IMR-90 (cell line): ENCODE measurements around the gene DOCK7. TPM values are rescaled to one million over a fixed set of nuclear protein-coding genes. Genes with fewer than 3 reads are reported as not detected.

Source experiments
- ATAC-seq: fragments of 200-7000 bp; cut with Tn5 transposase; 2 replicates; pipeline ENCODE4 v1.9.1; 2020; ENCODE audit warnings: low read depth, mild to moderate bottlenecking, moderate library complexity
- BruUV-seq: library from RNA; stranded (reverse); fragments of 400-500 nt; replicated peaks from 2 replicates; lab custom pipeline; 2021; lab: Mats Ljungman, UMichigan
- CTCF ChIA-PET: fragments of 300-600 bp; formaldehyde crosslinking; extraction: SDS; loops from one replicate; lab custom pipeline; 2021; ENCODE audit warnings: antibody characterized with exemption; lab: Yijun Ruan, JAX
- POLR2A ChIA-PET: fragments of 300-600 bp; sonication (Branson Sonifier 250); formaldehyde crosslinking; loops from one replicate; lab custom pipeline; 2022; ENCODE audit warnings: antibody characterized with exemption; ENCODE audit not compliant: unreplicated experiment; lab: Charles Lee
- DNase-seq: peaks from one replicate; pipeline ENCODE4 v3.0.0; 2013
- H2AFZ ChIP-seq: replicated peaks from 2 replicates; pipeline ENCODE3; 2013; ENCODE audit warnings: low read length, mild to moderate bottlenecking; ENCODE audit not compliant: poor library complexity
- H2AK5ac ChIP-seq: 2 replicates; pipeline ENCODE4 v1.6.1; 2013; ENCODE audit warnings: low read depth, low read length, inconsistent platforms
- H2AK9ac ChIP-seq: replicated peaks from 2 replicates; pipeline ENCODE3; 2013; ENCODE audit warnings: mild to moderate bottlenecking, low read depth, low read length, moderate library complexity; ENCODE audit not compliant: poor library complexity
- H2BK120ac ChIP-seq: 2 replicates; pipeline ENCODE4 v1.6.1; 2013; ENCODE audit warnings: low read depth, low read length, inconsistent platforms
- H2BK15ac ChIP-seq: 3 replicates; pipeline ENCODE4 v1.6.1; 2013; ENCODE audit warnings: low read depth, low read length, inconsistent platforms
- H2BK20ac ChIP-seq: 2 replicates; pipeline ENCODE4 v1.6.1; 2013; ENCODE audit warnings: low read depth, mild to moderate bottlenecking, inconsistent platforms, low read length, moderate library complexity
- H2BK5ac ChIP-seq: 2 replicates; pipeline ENCODE4 v1.6.1; 2013; ENCODE audit warnings: mild to moderate bottlenecking, low read depth, low read length, inconsistent platforms; ENCODE audit not compliant: poor library complexity, severe bottlenecking
- H3K14ac ChIP-seq: replicated peaks from 2 replicates; pipeline ENCODE4 v1.6.1; 2013; ENCODE audit warnings: low read depth, low read length, inconsistent platforms
- H3K18ac ChIP-seq: 2 replicates; pipeline ENCODE4 v1.6.1; 2013; ENCODE audit warnings: low read depth, low read length, control low read depth
- H3K23ac ChIP-seq: 2 replicates; pipeline ENCODE4 v1.6.1; 2013; ENCODE audit warnings: low read depth, low read length, inconsistent platforms
- H3K27ac ChIP-seq: 2 replicates; pipeline ENCODE4 v1.5.1; 2013; ENCODE audit warnings: mild to moderate bottlenecking, control low read depth, low read length; ENCODE audit not compliant: insufficient read depth
- H3K27me3 ChIP-seq: 2 replicates; pipeline ENCODE4 v1.6.1; 2013; ENCODE audit warnings: low read length; ENCODE audit not compliant: control insufficient read depth, insufficient read depth
- H3K36me3 ChIP-seq: 2 replicates; pipeline ENCODE4 v1.6.1; 2013; ENCODE audit warnings: low read length, mixed read lengths; ENCODE audit not compliant: control insufficient read depth, insufficient read depth
- H3K4ac ChIP-seq: 2 replicates; pipeline ENCODE4 v1.6.1; 2013; ENCODE audit warnings: low read depth, low read length, inconsistent platforms
- H3K4me1 ChIP-seq: 2 replicates; pipeline ENCODE4 v1.6.1; 2013; ENCODE audit warnings: low read length, mixed read lengths; ENCODE audit not compliant: control insufficient read depth, insufficient read depth
- H3K4me2 ChIP-seq: 2 replicates; pipeline ENCODE4 v1.6.1; 2013; ENCODE audit warnings: low read depth, mild to moderate bottlenecking, control low read depth, low read length, moderate library complexity
- H3K4me3 ChIP-seq: 2 replicates; pipeline ENCODE4 v1.5.1; 2013; ENCODE audit warnings: low read depth, mild to moderate bottlenecking, control low read depth, low read length, moderate library complexity; ENCODE audit not compliant: insufficient read depth
- H3K56ac ChIP-seq: 2 replicates; pipeline ENCODE4 v1.6.1; 2013; ENCODE audit warnings: low read length, inconsistent platforms; ENCODE audit not compliant: insufficient read depth; ENCODE audit errors: extremely low read depth
- H3K79me1 ChIP-seq, 2 experiments: 2 replicates each; pipeline ENCODE4 v1.6.1; 2013; ENCODE audit warnings: low read length in 2 of 2, inconsistent platforms in 1 of 2, low read depth in 1 of 2
- H3K9ac ChIP-seq: 2 replicates; pipeline ENCODE4 v1.6.1; 2013; ENCODE audit warnings: low read depth, low read length, control low read depth
- H3K9me1 ChIP-seq: 2 replicates; pipeline ENCODE4 v1.6.1; 2013; ENCODE audit warnings: low read length, inconsistent platforms; ENCODE audit not compliant: insufficient read depth
- H3K9me3 ChIP-seq: 2 replicates; pipeline ENCODE4 v1.6.1; 2013; ENCODE audit warnings: low read length; ENCODE audit not compliant: control insufficient read depth, insufficient read depth
- H4K20me1 ChIP-seq: 2 replicates; pipeline ENCODE4 v1.6.1; 2013; ENCODE audit warnings: low read length, inconsistent platforms; ENCODE audit not compliant: insufficient read depth
- H4K5ac ChIP-seq: 2 replicates; pipeline ENCODE4 v1.6.1; 2013; ENCODE audit warnings: mild to moderate bottlenecking, low read depth, low read length, control low read depth
- H4K8ac ChIP-seq, 2 experiments: 2 replicates each; pipeline ENCODE4 v1.6.1; 2013; ENCODE audit warnings: low read depth in 2 of 2, low read length in 2 of 2, control low read depth in 1 of 2, inconsistent platforms in 1 of 2
- H4K91ac ChIP-seq: 2 replicates; pipeline ENCODE4 v1.6.1; 2013; ENCODE audit warnings: low read depth, low read length, inconsistent platforms; ENCODE audit not compliant: insufficient read depth
- MAFK ChIP-seq: IDR thresholded peaks from 2 replicates; pipeline ENCODE4 v1.6.1; 2012; ENCODE audit warnings: low read depth, low read length, improper control_type of control experiment
- RAD21 ChIP-seq: IDR thresholded peaks from 2 replicates; pipeline ENCODE4 v1.6.1; 2012; ENCODE audit warnings: low read length, improper control_type of control experiment
- WGBS, 2 experiments: methylation state at CpG; one replicate each; pipeline versions ENCODE4 v1.1.5 to v1.1.7; 2013; ENCODE audit warnings: missing lambda C conversion rate in 2 of 2; ENCODE audit not compliant: insufficient read length in 1 of 2; ENCODE audit errors: extremely low coverage in 2 of 2; 5-methylcytosine and 5-hydroxymethylcytosine counted together
- dilution Hi-C: fragments of 300-500 bp; cut with HindIII; formaldehyde crosslinking; loops from one replicate; pipeline ENCODE4 v1.14.3; 2018; ENCODE audit warnings: low sequenced_read_pairs; ENCODE audit not compliant: unreplicated experiment
- in situ Hi-C: fragments of 300-500 bp; cut with MboI; formaldehyde crosslinking; loops from 3 replicates; pipeline ENCODE4 v1.14.3; 2019; ENCODE audit warnings: low sequenced_read_pairs, inconsistent platforms, mixed read lengths
- intact Hi-C: fragments of 100-400 bp; cut with micrococcal nuclease; formaldehyde crosslinking; loops from 2 replicates; pipeline ENCODE4 v1.10.0; 2022
- polyA plus RNA-seq, 3 experiments: library from polyadenylated mRNA; depleted of rRNA; stranded (reverse); fragments of >200 nt; gene quantifications; 2 replicates each; pipeline ENCODE4 v1.2.3, GENCODE V29; 2012; ENCODE audit warnings: low replicate concordance in 1 of 3
- total RNA-seq: library from RNA; depleted of rRNA; stranded (reverse); fragments of >200 nt; gene quantifications from 2 replicates; pipeline ENCODE4 v1.2.3, GENCODE V29; 2012

DOCK7 gene
- total and polyA plus RNA-seq, 2 of the 4 experiments (the other 2 are of a cell fraction) = 38.0 to 97.7 TPM

DNA sequence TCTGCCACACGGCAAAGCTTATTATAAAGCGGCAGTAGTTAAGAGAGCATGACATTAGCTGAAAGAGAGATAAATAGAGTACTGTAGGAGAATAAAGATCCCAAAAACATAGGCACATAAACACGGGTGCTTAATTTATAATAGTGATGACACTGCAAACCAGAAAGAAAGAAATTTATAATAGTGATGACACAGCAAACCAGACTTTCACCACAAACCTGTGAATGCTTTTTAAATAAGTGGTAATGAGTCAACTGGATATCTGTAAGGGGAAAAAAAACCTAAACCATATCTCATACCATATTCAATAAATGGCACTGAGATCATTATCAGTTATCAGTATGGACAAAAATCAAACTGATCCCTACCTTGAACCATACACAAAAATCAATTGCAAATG is 225.8 kb downstream of the DOCK7 start:
- Histone ChIP-seq H3K27ac (no peak overlapping the region), H3K14ac (no peak overlapping the region), H2BK5ac (no peak overlapping the region), H3K4ac (no peak overlapping the region), H3K36me3 (peaks cover 16% of the 10 kb centered on the region), H2AK5ac (no peak overlapping the region), H3K23ac (no peak overlapping the region), H3K9me3 (no peaks in the 10 kb centered on the region), H4K5ac (no peak overlapping the region), H4K91ac (no peak overlapping the region), H4K20me1 (no peaks in the 10 kb centered on the region), H3K79me1 (0 out of 4 replicates have a peak, but pooled peaks cover 0 to 3% of the 10 kb centered on the region in 2 experiments), H3K56ac (no peak overlapping the region), H2AK9ac (no peak overlapping the region), H3K27me3 (no peaks in the 10 kb centered on the region), H3K4me2 (no peak overlapping the region), H3K4me1 (no peaks in the 10 kb centered on the region), H2BK15ac (no peak overlapping the region), H2AFZ (no peak overlapping the region), H3K9me1 (peaks cover 3% of the 10 kb centered on the region; the same call in 1 of the 2 replicates), H2BK20ac (no peak overlapping the region), H2BK120ac (no peak overlapping the region), H3K9ac (no peak overlapping the region), H3K4me3 (no peak overlapping the region), H3K18ac (no peak overlapping the region), H4K8ac (no peak overlapping the region)
- POLR2A ChIA-PET = interaction anchor here (0.6 kb wide), 1 partner anchor 175 kb away, joined by 5 read pairs; no protein-coding TSS in a partner anchor
- dilution Hi-C loops = no loop called here
- in situ Hi-C loops = no loop called here
- no peak for TF ChIP-seq RAD21
- TF ChIP-seq MAFK = peak; percentile 88
- intact Hi-C loops = no loop called here
- BruUV-seq = no TSS peak
- DNase-seq (no peak), ATAC-seq (no peak)
- CTCF ChIA-PET = no interaction called here
- WGBS, 2 experiments = no CpG with 5 or more reads among the region's 3 CpGs
